ENCODE data around the gene PDK4.
"Not testable (repeated sequence)": the region's sequence is repeated elsewhere in the genome, so short reads cannot be mapped to it uniquely, and the experiment has no call there.

PDK4 gene

DNA sequence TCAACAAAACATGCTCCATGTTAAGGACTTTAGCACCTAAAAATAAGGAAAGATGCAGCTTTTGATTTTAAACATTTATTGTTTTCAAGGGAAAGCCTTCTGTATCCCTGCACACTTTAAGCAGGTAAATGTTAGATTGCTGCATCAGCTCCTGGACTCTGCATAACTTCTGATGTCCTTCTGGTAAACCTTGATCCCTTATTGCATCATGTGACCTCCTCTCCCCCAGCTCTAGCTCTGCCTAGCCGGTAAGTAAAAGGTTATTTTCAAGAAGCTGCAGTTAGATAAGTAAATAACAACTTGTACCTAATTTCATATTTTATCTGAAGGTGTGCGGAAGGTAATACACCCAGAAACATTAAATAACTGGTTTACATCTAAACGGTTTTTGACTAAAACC, 37.5 kb downstream of the PDK4 start:
- no peak for DNase-seq

DNA sequence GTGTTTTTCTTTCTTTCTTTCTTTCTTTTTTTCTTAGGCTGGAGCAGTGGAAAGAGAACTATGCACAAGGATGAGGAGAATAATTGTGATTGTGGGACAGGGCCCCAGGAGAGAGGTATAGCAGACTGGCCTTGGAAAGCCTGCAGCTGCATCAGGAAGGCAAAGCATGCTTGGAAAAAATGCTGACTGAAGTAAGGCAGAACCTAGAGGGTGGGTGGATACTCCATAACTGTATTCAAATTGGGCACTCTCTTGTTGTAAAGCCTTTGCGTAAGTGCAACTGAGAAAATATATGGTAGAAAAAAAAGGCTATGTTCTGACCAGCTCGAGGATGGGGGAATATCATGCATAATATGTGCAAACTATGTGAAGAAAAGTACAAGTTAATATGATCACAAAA, 39.5 kb downstream of the PDK4 start:
- DNase-seq = no peak

DNA sequence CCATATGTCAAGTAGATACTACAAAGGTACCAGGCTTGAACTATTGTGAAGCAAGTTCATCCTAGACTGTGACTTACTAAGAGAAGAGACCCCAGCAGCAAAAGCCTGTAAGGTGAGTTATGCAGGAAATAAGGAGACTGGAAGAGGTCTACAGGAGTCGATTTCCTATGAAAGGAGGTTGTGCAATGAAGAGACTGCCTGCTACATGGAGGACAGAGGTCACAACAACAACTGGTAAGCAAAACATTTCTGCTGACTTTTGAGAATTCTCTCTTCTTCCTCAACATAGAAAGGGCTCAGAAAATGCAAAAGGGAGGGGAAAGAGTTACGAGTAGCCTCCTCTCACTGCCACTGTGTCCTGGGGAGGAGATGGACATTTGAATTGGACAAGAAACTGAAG, 42.4 kb downstream of the PDK4 start:
- DNase-seq = no peak

DNA sequence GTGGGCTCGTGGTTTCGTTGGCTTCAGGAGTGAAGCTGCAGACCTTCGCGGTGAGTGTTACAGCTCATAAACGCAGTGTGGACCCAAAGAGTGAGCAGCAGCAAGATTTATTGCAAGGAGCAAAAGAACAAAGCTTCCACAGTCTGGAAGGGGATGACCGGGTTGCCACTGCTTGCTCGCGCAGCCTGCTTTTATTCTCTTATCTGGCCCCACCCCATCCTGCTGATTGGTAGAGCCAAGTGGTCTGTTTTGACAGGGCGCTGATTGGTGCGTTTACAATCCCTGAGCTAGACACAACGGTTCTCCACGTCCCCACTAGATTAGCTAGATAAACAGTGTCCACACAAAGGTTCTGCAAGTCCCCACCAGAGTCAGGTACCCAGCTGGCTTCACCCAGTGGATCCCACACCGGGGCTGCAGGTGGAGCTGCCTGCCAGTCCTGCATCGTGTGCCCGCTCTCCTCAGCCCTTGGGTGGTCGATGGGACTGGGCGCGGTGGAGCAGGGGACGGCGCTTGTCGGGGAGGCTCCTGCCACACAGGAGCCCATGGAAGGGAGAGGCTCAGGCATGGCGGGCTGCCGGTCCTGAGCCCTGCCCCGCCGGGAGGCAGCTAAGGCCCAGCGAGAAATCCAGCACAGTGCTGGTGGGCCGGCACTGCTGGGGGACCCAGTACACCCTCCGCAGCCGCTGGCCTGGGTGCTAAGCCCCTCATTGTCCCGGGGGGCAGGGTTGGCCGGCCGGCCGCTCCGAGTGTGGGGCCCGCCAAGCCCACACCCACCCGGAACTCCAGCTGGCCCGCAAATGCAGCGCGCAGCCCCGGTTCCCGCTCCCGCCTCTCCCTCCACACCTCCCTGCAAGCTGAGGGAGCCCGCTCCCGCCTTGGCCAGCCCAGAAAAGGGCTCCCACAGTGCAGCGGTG, 44.0 kb downstream of the PDK4 start:
- not testable (repeated sequence) for DNase-seq

DNA sequence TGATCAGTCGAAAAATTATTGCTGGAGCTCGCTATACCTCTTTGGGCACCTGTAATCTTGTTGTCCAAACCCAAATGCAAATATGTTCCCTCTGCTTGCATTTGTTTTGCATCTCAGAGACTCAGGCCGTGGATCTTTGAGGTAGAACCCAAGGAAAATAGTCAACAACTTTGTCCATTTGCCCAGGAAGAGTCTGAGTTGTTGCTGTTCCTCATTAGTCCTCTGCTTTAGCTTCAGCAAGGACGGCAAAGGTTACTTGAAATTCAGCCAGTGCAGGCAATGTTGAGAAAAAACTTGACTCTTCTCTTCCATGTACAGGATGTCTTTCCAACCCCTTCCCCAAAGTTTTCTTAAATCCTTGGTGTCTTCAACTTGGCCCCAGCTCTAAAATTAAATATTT, 45.8 kb downstream of the PDK4 start:
- DNase-seq = no peak

DNA sequence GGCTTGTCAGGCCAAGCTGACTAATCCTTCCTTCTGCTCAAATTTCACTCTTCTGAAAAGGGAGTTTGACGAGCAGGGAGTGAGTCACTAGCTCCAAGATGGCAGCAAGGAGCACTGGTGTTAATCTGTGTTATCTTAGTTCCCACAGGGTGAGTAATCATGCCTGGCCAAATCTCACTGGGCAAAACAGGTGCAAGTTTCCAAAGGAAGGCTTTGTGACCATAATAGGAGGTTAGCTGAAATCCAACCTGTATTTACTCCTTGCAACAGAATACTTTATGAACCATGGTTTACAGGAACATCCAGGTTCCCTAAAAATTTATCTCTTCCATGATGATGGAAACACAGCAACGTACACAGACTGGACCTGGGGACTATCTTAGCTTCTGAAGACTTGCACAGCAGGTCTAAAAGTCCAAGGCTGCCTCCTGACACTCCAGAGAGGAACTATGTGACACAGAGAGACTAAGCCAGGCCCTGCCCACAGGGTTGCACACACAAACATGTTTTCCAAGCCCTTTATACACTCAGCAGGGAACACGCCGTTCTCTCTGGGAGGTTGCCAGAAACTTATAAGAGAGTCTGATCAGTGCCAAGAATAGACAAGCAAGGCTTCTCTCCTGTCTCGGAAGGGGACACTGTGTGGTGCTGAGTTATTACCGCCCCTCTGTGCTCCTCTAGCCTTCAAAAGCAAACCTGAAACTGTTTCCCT, 46.3 kb downstream of the PDK4 start:
- DNase-seq = no peak

DNA sequence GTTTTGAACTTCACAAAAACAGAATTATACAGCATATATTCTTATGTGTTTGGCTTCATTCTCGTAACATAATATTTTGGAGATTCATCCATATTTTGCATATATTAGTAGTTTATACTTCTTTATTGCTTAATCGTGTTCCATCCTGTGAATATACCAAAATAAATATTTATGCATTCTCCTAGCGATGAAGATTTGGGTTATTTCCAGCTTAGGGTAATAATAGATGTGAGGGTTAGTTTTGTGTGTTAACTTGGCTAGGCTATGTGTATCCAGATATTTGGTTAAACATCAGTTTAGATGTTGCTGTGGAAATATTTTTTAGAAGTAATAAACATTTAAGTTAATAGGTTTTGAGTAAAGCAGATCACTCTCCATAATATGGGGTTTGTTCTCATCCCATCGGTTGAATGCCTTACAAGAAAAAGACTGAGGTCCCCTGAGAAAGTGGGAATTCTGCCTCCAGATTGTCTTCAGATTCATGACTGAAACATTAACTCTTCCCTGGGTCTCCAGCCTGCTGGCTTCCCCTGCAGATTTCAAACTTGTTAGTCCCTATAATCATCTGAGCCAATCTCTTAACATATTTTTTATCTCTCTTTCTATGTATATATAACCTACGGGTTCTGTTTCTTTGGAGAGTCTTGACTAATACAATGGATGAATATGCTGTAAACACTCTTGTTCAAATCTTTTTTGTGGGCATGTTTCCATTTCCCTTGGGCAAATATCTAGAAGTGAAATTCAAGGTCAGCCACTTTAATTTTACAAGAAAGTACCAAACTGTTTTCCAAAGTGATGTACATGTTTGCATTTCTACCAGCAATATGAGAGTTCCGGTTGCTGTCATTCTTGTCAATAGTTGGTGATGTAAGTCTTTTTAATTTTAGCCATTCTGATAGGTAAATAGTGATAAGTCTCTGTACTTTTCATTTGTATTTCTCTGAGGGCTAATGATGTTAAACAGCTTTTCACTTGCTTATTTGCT, 48.7 kb downstream of the PDK4 start:
- no peak for DNase-seq

DNA sequence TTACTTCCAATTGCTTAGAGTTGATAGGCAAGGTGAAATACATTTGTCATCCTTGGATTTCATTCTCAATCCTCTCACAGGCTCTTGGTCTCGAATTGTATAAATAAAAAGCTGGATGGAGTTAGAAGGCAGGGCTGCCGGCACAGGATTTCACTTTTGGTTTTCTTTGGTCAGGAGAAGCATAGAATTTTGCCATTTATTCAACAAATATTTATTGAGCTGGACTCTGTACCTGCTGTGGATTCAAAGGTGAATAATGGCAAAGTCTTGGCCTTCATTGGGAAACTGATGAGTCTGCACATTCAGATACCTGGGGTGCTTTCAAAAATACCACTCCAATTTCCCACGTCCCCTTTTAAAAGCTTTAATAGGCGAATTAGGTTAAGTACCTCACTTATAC, 49.7 kb downstream of the PDK4 start:
- no peak for DNase-seq

DNA sequence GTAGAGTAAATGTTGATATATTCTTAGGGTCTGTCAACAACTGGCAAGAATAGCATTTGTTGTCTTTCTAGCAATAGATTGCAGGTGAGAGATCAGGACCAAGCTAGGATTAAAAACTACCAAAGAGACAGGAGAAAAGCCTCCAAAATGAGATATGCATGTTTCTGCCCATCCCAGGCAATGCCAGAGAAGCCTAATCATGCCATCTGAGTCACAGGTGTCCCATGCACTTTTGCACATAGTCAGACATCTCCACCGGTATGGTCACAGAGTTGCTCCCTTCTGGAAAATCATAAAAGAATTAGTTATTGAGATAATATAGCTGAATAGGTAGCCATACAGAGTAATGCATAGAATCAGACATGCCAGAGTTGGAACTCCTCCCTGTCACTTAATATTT, 50.6 kb downstream of the PDK4 start:
- no peak for DNase-seq

DNA sequence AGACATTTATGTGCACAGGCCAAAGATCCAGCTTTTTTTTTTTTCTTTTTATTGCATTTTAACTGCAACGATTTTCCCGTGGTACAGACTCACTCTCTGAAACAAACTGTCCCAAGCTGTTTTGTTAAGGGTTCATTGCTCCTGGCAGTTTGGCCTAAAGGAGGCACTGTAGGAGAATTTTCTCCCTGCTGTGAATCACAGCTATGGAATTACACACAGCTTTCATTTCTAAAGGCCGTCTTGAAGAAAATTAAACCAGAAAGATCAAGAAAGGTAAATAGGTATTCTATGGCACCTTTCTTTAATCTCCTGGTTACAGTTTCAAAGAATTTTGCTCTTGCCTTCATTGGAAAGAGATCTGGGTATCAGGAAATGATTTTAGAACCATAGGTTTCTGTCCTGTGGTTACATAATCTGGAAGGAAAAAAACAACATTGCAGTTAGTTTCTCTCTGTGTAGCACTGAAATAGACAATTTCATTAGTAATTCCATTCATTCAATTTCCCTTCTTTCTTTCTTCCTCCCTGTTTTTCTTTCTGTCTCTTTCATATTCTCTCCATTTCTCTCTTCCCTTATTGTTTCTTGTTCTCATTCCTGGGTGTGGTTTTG, 51.2 kb downstream of the PDK4 start:
- no peak for DNase-seq

DNA sequence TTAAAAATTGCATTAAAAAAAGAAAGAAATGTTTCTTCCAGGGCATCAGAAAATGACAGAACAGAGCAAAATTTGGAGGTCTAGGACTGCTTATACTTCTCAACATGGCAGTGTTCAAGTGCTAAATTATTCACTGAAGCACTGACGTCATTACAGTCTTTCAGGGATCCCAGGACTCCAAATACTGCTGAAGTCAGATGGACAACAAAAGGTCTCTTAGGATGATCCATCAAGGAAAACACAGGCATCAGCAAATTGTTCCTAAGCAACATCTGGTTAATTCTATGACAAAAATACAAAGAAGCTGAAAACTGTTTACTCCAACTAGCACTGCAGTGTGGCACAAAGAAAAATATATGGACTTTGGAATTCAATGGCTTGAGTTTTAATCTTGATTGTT, 52.1 kb downstream of the PDK4 start:
- no peak for DNase-seq

DNA sequence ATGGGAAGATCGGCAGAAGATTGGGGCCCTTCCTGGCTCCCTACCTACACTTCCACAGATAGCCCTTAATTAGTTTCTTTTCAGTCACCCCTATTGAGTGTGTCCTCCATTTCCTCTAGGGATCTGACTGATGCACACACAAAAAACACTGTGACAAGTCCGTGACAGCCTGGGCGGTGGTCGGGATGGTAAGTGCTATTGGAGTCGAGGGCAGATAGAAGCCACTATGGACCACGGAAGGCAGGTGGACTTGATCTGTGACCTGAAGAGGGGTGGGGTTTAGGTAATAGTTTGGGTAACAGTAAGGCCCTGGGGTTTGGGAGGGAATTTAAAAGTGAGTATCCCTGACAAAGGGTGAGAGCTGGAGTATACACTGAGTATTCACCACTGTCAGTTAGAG, 53.0 kb downstream of the PDK4 start:
- DNase-seq = no peak

DNA sequence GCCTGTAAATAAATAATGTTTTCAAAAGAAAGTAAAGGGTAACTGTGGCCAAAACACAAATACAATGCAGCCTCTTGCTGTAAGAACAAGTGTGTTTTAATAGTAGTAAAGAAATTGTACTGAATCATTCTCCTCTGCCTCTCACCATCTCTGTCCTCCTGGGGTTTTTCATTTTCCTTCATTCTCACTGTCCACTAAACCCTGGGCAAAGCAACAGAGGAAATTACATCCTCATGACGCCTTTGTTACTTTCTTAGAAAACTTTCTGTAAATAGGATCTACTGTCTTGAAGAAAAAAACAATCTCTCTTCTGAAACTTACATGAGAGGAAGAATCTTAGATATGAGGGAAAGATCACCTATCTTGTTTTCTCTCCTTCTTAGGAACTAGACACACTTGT, 56.0 kb downstream of the PDK4 start:
- DNase-seq = no peak

DNA sequence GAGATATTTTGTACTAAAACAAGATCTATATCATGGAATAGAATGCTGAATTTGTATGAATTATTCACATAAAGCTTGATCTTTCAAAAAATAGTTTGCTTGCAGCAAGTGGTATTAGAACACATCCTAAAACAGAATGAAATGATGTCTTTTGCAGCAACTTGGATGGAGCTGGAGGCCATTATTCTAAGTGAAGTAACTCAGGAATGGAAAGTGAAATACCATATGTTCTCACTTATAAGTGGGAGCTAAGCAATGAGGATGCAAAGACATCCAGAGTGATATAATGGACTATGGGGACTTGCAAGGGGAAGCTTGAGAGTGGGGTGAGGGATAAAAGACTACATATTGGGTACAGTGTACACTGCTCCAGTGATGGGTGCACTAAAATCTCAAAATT, 56.9 kb downstream of the PDK4 start:
- DNase-seq = no peak

DNA sequence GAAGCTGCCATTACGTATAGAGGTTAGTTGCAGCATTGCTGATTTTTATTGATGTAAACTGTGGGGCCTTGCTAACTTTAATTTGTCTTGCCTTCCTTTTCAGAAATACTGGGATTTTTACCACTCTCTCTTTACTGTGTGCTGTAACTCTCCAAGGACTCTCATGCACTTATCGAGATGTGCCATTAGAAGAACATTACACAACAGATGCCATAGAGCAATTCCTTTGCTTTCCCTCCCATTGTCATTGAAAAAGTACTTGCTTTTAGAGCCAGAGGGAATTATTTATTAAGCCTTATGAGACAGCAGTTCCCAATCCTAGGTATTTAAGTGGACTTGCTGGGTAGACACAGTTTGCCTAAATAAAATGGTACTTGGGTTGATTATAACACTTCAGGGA, 58.8 kb downstream of the PDK4 start:
- no peak for DNase-seq

DNA sequence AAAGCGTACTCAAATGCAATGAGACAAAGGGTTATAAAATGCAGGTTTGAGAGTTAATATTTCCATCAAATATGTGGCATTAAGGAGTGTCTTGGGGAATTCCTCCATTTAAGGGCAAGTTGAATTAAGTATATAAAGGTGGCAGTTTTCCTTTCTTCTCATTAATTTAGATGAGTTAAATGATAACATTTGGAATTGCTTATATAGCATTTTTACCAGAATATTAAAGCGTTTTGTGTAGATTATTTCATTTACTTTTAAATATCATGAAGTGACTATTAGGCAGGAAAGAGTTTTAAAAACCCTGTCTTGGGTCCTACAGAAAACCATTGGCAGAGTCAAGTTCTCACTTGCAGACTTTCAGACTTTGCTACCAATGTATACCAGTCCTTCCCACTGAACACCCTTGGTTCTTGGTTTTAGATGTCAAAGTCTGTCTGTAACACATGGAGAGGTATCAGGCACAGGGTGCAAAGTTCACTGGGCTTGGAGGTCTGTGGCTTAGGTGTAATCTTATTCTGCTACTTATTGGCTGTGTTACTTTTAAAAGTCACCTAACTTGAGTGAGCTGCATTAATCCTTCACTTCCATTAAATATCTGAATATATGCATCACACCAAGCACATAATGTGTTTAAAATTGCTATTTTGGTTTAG, 59.5 kb downstream of the PDK4 start:
- no peak for DNase-seq

DNA sequence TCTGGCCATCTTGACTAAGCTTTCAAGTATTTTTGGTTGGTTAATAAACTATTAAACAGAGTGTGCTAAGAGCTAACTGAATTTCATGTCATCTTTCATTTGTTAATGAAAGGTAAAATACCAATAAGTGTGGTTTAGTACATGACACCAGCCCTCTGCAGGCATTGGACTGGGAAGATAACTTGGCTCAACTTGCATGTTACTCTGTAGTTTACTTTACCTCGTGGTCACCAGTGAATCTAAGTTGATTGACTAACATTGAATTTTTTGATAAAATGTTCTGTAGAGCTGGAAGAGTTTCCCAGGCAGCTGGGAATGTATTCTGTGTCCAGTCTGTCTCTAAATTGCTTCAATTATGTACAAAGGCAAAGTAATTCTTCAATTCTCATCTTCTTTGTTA, 60.7 kb downstream of the PDK4 start:
- no peak for DNase-seq

DNA sequence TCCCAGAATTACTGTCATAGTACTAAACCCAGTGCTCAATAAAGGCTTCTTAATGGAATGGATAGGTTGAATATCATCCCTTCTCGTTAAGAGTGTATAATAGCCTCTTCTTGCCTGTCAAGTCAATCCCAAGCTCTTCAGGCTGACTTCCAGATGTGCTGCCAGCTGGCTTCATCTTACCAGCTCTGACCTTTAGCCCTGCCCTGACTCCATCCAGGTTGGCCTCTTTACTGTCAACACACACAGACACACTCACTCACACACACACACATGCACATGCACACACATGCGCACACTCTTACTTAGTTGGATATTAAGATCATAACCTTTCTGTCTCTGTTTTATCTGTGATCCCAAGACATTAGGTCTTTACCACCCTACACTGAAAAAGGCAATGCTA, 61.5 kb downstream of the PDK4 start:
- no peak for DNase-seq

Data from CD4-positive, alpha-beta T cell treated with Interleukin-1 beta for 1 hour (primary cell).